Measurements from ENCODE around the gene C2CD4A. TPM values are rescaled to one million over a fixed set of nuclear protein-coding genes. Genes with fewer than 3 reads are reported as not detected.
"Not testable (repeated sequence)": the region's sequence is repeated elsewhere in the genome, so short reads cannot be mapped to it uniquely, and the experiment has no call there.

C2CD4A gene
- total RNA-seq, 1 donor = not detected

GRCh38 chr15:62046078-62046743 lies 20.6 kb upstream of the C2CD4A start:
- H3K36me3 ChIP-seq (ENCODE audit: insufficient read depth, low read length) = no peaks in the 10 kb centered on the region
- peaks cover 9% of the 10 kb centered on the region for H4K20me1 ChIP-seq (ENCODE audit: insufficient read depth, low read length)
- H3K4me2 ChIP-seq (ENCODE audit: insufficient read depth, low read length) = no peak overlapping the region
- no peak overlapping the region for H3K27ac ChIP-seq (ENCODE audit: low read depth, low read length)
- DNase-seq (ENCODE audit: insufficient read length, low spot score, missing footprints) = no peak
- no peaks in the 10 kb centered on the region for H3K9me3 ChIP-seq (ENCODE audit: low read depth, low read length)
- H3K4me1 ChIP-seq (ENCODE audit: insufficient read depth, low read length) = no peaks in the 10 kb centered on the region
- H3K27me3 ChIP-seq (ENCODE audit: insufficient read depth, low read length) = no peaks in the 10 kb centered on the region
- no peak overlapping the region for H3K4me3 ChIP-seq (ENCODE audit: insufficient read depth, low read length)
- no peak for TF ChIP-seq CTCF (IDR thresholded peaks at IDR 0.05; ENCODE audit: extremely low read depth, low read depth, low read length)
- no peak overlapping the region for H2AFZ ChIP-seq (ENCODE audit: low read length)
- H3K79me2 ChIP-seq (ENCODE audit: insufficient read depth, low read length) = peaks cover 42% of the 10 kb centered on the region

- Histone ChIP-seq H4K20me1 (ENCODE audit: insufficient read depth, low read length) (peaks cover 9% of the 10 kb centered on the region), H3K9me3 (ENCODE audit: low read depth, low read length) (no peaks in the 10 kb centered on the region), H3K27ac (ENCODE audit: low read depth, low read length) (no peak overlapping the region), H3K27me3 (ENCODE audit: insufficient read depth, low read length) (no peaks in the 10 kb centered on the region), H3K4me2 (ENCODE audit: insufficient read depth, low read length) (no peak overlapping the region), H2AFZ (ENCODE audit: low read length) (no peak overlapping the region), H3K4me1 (ENCODE audit: insufficient read depth, low read length) (no peaks in the 10 kb centered on the region), H3K4me3 (ENCODE audit: insufficient read depth, low read length) (no peak overlapping the region), H3K36me3 (ENCODE audit: insufficient read depth, low read length) (no peaks in the 10 kb centered on the region), H3K79me2 (ENCODE audit: insufficient read depth, low read length) (peaks cover 53% of the 10 kb centered on the region)
- no peak for DNase-seq (ENCODE audit: insufficient read length, low spot score, missing footprints)
- no peak for TF ChIP-seq CTCF (IDR thresholded peaks at IDR 0.05; ENCODE audit: extremely low read depth, low read depth, low read length)
Observed at GRCh38 chr15:62047282-62047827, 19.4 kb upstream of the C2CD4A start.

- not testable (repeated sequence) for H3K4me3 ChIP-seq (ENCODE audit: insufficient read depth, low read length); H2AFZ ChIP-seq (ENCODE audit: low read length); H3K4me1 ChIP-seq (ENCODE audit: insufficient read depth, low read length); H3K27me3 ChIP-seq (ENCODE audit: insufficient read depth, low read length); H3K4me2 ChIP-seq (ENCODE audit: insufficient read depth, low read length); H3K9me3 ChIP-seq (ENCODE audit: low read depth, low read length); H3K27ac ChIP-seq (ENCODE audit: low read depth, low read length); DNase-seq (ENCODE audit: insufficient read length, low spot score, missing footprints); H3K36me3 ChIP-seq (ENCODE audit: insufficient read depth, low read length)
- H3K79me2 ChIP-seq (ENCODE audit: insufficient read depth, low read length) = peaks cover 61% of the 10 kb centered on the region
- H4K20me1 ChIP-seq (ENCODE audit: insufficient read depth, low read length) = peaks cover 13% of the 10 kb centered on the region
Observed at GRCh38 chr15:62048254-62048653, 18.5 kb upstream of the C2CD4A start.

- Histone ChIP-seq H3K9me3 (ENCODE audit: low read depth, low read length) (no peaks in the 10 kb centered on the region), H4K20me1 (ENCODE audit: insufficient read depth, low read length) (peaks cover 22% of the 10 kb centered on the region), H3K79me2 (ENCODE audit: insufficient read depth, low read length) (peaks cover 73% of the 10 kb centered on the region), H3K4me1 (ENCODE audit: insufficient read depth, low read length) (no peaks in the 10 kb centered on the region), H3K27ac (ENCODE audit: low read depth, low read length) (no peak overlapping the region), H3K27me3 (ENCODE audit: insufficient read depth, low read length) (no peaks in the 10 kb centered on the region), H2AFZ (ENCODE audit: low read length) (no peak overlapping the region), H3K4me2 (ENCODE audit: insufficient read depth, low read length) (no peak overlapping the region), H3K4me3 (ENCODE audit: insufficient read depth, low read length) (no peak overlapping the region), H3K36me3 (ENCODE audit: insufficient read depth, low read length) (no peaks in the 10 kb centered on the region)
- TF ChIP-seq CTCF (IDR thresholded peaks at IDR 0.05; ENCODE audit: extremely low read depth, low read depth, low read length) = no peak
- DNase-seq (ENCODE audit: insufficient read length, low spot score, missing footprints) = no peak
Observed at GRCh38 chr15:62050115-62050514, 16.7 kb upstream of the C2CD4A start.
